Activated T-cell treated with anti-CD3 and anti-CD28 coated beads, Interleukin-2, amount 50 U/mL, for 48 hours (primary cell): ENCODE data around the gene CCDC92.
A peak's percentile ranks its signal among the peaks of the same experiment; 100 is the strongest.
"Not testable (repeated sequence)": the region's sequence is repeated elsewhere in the genome, so short reads cannot be mapped to it uniquely, and the experiment has no call there.

Experiments used
- DNase-seq, 2 experiments: peaks; one replicate each; pipeline ENCODE4 v3.0.0-alpha.2; 2020

CCDC92 gene

DNA sequence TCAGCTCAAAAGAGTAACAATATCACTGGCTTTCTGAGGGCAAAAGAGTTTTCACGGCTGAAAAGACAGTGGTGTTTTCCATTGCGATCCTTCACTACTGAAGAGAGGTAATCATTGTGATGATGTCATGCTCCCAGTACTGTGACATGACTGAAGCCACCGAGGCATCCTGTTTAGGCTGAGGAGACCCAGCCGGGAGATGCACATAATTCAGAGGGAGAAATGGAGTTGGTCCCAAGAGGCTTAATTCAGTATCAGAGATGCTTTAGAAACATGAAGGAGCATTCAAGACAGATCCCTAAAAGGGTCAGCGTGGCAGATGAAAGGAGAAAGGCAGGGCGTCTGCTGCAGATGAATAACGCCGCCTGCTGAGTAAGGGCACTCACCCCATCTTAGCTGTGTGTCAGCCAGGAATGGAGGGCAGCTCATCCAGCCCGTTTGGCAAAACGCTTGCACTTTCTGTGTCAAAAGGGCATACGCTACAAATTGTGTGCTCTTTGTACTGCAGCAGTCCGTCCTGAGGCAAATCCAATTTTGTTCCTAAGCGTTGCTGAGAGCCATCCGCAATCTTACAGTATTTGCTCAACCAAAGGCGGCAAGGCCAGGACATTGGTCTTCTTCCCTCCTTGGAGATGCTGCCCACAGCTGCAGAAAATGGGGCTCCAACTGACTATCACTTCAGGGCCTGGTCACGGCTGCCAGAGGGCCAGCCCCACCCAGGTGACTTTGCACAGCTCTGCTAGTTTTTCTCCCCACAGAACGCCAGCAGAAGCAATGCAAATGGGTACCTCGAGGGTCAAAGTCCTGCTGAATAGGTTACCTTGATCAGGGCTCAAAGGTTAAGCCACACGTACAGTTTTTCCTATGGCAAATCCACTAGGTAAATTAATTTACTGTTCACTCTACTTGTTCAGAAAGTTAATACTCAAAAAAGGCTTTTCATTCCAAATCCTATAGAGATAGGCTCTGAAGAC is 23.5 kb downstream of the CCDC92 start:
- no peak for DNase-seq

DNA sequence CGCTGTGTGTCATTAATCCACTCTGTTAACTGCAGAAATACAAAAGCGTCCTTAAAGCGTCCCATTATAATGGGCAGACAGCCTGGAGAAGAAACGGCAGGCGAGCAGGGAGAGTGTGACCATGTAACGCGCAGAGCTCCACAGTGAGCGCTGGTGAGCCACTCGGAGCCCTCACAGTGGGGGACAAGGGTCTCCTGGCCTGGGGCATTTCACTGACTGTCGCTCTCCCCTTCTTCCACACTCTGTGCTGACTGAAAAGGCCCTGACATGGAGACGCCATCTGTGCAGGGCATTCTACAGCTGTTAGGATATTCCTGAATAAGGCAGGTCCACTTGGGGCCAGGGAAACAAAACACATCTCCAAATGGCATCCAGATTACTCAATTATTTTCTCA is 24.2 kb downstream of the CCDC92 start:
- DNase-seq, result no peak

DNA sequence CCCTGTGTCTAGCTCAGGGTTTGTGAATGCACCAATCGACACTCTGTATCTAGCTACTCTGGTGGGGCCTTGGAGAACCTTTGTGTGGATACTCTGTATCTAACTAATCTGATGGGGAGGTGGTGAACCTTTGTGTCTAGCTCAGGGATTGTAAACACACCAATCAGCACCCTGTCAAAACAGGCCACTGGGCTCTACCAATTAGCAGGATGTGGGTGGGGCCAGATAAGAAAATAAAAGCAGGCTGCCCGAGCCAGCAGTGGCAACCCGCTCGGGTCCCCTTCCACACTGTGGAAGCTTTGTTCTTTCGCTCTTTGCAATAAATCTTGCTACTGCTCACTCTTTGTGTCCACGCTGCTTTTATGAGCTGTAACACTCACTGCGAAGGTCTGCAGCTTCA is 25.1 kb downstream of the CCDC92 start:
- DNase-seq, result not testable (repeated sequence)

DNA sequence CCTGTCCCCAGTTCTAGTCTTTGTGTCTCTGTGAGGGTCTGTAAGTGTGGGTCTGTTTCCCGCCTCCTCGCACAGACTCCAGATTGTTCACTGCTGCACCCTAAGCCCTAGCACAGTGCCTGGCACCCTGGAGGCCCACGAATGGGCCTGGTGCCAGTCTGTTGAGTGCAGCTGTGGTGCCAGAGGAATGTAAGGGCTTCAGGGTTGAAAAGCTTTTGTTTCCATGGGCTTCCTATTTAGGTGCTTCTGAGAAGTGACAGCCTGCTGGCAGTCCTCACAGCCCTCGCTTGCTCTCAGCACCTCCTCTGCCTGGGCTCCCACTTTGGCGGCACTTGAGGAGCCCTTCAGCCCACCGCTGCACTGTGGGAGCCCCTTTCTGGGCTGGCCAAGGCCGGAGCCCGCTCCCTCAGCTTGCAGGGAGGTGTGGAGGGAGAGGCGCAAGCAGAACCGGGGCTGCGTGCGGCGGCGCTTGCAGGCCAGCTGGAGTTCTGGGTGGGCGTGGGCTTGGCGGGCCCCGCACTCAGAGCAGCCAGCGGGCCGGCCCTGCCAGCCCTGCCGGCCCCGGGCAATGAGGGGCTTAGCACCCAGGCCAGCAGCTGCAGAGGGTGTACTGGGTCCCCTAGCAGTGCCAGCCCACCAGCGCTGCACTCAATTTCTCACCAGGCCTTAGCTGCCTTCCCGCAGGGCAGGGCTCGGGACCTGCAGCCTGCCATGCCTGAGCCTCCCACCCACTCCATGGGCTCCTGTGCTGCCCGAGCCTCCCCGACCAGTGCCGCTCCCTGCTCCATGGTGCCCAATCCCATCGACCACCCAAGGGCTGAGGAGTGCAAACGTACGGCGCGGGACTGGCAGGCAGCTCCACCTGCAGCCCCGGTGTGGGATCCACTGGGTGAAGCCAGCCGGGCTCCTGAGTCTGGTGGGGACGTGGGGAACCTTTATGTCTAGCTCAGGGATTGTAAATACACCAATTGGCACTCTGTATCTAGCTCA is 25.8 kb downstream of the CCDC92 start:
- DNase-seq, result not testable (repeated sequence)

DNA sequence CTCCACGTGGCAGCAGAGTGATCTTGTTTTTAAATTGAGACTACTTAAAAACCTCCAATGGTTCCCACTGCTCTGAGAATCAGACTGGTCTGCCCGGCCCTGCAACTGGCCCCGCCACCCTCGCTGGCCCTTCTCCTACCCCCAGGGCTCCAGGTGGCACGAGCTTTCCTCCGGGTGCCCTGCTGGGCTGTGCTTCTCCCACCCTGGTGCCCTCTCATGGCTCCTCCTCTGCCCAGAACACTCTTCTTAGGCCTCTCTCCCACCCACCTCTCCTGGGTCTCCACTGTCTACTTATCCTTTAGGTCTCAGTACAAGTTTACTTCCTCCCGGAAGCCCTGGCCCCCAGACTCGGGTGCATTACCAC is 26.5 kb downstream of the CCDC92 start:
- DNase-seq, result no peak

DNA sequence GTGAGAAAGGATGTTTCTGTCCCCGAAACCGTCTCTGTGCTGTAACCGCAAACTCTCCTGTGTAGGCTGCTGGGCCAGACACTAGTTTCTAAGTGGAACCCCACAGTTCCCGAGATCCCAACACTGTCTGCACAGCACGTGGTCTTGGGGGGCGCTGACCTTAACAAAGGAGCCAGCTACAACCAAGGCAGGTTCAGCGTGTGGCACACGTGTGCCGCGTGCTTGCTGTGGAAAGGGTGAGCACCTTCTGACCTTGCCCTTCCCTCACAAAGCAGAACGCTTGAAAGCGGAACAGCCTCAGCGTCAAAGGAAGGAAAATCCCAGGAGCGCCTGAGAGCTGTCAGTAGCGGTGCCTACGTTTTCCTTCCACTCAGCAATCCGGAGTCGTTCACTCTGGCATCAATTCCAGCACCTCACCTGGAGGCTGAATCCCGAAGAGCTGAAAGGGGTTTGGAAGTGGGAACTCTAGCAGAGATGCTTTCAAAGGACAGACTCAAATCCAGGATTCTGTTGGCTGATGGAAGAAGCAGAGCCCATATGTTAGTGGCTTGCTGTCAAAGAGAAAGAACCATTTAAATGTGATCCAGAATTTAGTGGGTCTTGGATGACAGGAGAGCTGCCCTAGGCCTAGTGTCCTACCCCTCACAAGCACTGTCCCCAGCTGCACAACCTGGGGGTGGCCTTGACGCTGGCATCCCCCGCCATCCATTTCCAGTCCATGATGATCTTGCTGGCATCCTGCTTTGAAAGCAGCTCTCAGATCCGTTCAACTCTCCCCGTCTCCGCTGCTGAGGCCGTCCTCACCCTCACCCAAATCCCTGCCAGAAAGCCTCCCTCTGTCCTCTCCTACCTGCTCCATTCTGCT is 27.1 kb downstream of the CCDC92 start:
- no peak for DNase-seq

DNA sequence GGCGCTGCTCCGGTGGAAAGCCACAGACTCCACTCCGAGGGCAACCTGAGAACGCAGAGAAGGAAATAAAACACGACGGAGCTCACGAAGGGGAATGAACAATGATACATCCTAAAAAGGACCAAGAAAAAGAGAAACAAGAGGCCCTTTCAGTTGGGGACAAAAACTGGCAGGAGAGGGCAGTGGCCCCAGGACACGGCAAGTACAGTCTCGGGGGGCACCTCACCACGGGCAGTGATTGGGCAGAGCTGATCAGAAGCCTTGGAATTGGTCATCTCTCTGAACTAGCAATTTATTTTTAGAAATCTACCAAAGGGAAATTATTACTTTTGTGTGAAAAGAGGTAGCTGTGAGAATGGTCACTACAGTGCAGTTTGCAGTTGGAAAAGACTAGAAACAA is 27.9 kb downstream of the CCDC92 start:
- DNase-seq, result no peak

DNA sequence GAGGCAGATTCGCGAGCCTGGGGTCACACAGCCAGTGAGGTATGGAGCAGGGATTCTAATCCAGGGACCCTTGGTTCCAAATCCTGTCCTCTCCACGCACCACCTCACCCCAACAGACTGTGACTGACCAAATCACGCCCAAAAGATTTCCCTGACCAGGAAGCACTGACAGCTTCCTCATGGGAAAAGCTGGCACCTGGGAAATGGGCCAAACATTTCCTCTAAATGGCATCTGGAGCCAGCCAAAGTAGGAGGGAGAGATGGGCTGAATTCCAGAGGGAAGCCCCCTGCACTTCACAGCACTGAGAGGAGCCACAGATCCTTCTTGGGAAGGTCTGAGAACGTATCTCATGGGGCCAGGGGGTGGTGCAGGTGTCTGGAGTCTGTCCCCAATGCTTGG is 28.8 kb downstream of the CCDC92 start:
- DNase-seq, result no peak

DNA sequence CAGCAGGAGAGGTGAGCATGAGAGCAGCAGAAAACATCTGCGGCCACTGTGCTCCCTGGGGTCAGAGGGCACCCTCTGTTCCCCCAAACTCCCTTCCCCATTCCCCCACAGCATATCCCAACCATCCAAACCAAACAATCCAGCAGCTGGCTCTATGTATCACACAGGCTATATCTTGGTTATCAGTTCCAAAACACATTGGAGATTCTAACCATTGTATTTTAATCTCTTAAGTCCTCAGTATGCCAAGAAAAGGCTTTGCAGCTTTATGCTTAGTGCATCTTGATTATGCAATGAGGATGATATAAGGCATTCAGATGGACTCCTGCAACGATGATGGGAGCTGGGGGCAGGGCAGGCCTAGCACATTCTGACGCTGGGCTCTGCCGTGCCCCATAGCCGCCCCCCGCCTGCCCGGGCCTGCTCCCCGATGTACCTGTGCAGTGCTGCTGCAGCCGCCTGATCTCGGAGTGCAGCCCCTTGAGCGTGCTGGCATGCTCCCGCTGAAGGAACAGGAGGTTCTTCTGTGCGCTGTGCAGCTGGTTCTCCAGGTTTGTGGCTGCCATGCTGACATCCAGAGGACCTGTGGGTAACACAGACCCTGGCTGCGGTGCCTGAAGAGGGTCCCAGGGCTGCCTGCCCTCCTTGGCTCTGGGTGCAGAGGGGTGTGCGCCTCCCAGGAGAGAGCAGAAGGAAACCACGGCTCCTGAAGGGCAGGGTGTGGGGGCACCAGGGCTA is 29.6 kb downstream of the CCDC92 start:
- DNase-seq, result no peak

DNA sequence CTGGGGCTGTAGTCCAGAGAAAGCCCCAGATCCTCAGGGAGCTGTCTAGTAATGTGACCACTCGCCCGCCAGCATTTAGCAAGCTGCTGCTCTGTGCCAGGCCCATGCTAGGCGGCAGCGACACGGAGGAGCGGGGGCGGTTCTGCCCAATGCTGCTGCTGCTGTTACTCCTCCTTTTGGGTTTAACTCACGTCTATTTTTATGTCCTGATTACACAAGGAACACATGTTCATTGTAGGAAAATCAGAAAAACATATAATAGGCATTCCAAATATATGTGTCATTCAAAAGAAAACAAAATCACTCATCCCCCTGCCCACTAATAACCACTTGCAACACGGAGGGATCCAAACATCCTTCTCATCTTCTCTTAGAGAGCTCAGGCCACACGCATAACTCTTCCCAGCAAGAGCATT is 30.4 kb downstream of the CCDC92 start:
- DNase-seq, result no peak

DNA sequence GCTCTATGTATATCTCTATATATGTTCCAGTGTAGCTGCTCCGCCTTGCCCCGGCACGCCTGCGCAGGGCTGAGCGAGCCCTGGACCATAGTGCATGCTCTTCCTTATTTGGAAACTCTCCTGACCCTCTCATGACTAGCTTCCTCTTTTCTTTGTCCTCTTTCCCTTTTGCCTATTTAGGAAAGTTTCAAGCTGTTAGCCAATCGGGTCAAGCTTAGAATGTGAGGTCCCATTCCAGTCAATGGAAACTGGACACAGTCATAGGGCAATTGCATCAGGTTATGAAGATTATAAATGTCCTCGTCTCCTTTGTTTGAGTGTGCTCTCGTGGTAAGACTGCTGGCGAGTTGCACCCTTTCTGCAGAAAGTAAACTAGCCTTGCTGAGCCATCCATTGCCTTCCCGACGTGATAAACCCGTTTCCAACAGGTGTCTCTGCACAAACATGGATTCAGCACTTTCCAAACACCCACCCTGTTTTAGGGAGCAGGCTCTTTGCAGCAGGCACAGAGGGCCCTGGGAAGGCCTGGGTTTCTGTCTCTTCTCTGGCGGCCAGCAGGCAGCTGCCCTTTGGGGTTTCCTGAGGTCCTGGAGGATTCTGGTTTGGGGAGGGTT is 30.9 kb downstream of the CCDC92 start:
- peak in 1 of 2 experiments; percentile 1 for DNase-seq

DNA sequence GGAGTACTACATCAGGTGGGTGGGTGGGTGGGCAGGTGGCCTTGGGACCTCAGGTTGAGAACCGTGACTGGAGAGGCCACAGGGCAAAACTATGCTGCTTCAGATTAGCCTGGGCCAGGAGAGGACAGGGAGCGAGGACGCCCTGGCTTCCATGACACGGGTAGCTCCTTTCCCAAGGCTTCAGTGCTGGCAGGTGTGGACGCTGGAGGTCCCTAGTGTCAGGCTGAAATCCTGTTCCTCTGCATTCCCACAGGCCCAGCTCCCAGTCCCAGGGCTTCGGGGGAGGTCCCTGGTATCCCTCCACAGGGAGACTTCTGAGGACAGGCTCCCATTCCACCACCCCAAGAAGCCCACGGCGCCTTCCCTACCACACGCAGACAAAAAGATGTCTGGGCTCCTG is 31.6 kb downstream of the CCDC92 start:
- DNase-seq, result peak in 1 of 2 experiments; percentile 8

DNA sequence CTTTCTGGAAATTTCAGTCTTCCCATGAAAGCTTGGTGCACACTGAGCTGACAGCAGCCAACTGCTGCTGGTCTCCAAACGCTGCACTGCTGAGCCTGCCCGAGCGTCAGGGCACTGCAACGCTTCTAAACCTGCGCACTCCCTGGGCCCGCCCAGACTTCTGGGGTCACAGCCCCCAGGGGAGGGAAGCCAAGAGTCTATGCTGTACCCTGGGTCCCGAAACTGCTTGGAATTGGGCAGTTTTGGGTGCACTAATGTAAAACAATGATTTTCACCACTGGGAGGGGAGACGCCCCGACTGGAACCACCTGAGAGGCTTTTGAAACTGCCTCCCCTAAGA is 32.0 kb downstream of the CCDC92 start:
- no peak for DNase-seq

DNA sequence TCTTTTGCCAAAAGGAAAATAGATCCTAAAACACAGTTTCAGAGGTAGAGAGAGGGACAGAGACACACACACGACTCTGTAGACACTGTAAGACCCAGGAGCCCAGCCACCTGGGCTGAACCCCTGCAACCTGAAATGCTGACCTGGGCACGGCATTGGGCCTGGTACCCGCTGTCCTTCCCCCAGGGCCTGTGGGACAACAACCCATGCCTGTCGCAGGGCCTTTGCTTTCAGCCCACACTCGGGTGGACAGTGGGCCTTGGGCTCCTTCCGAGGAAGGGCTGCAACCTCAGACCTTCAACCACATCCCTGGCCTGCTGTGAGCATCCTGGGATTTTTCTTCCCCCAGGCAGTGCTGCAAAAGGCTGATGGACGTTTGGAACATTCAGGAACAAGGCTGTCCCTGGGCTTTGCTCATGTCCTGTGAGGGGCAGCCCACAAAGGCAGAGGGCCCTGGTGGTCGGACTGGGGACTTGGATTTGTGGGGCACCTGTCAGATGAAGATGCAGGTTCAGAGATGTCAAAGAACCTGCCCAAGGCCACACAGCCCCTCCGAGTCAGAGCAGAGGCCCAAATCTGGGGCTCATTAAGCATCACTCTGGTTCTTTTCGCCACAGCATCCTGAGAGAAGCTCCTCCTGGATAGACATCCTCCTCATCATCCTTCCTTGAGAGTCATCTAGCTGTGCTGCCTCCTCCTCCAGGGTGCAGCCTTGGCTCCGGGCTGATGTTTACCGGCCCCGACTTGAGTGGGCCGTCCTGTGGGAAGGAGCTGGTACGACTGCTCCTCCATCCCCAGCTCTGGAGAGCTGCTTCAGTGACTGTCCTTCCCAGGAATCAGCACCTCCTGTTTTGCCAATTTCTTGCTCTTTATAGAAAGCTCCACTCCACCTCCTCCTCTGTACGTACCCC is 32.7 kb downstream of the CCDC92 start:
- DNase-seq, result no peak

DNA sequence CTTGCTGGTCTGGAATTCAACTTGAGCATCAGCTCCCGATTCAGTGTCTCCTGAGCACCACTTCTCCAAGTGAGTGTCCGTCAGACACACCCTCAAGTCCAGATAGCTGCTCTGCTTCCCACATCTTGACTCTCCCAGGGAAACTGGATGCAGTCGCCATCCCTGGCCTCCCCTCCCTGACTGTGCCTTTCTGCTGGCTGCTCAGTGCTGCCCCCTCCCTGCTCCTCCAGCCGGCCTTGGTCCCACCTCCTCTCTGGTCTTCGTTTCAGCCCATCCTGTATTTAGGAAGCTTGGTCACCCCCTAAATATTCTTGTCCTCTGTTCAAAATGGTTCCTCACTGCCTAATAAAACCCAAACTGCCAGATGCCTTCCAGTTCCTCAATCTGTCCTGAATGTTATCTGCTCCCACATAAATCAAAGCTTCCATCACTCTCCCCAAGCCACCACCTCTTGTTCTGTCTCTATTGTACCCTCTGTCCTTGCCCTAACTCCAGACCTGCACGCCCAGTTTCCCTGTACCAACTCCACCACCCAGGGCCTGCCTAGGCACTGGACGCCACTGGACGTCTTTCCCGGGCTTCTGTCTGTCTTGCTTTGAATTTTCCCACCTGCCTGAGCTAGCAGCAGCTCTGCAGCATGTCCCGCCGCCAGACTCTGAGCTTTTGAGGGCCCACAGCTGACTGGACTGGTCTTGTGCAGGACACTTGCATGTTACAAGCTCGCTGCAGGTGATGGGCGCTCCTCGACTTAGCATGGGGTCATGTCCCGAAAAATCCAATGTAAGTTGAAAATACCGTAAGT is 33.8 kb downstream of the CCDC92 start:
- DNase-seq, result peak; percentile 39

DNA sequence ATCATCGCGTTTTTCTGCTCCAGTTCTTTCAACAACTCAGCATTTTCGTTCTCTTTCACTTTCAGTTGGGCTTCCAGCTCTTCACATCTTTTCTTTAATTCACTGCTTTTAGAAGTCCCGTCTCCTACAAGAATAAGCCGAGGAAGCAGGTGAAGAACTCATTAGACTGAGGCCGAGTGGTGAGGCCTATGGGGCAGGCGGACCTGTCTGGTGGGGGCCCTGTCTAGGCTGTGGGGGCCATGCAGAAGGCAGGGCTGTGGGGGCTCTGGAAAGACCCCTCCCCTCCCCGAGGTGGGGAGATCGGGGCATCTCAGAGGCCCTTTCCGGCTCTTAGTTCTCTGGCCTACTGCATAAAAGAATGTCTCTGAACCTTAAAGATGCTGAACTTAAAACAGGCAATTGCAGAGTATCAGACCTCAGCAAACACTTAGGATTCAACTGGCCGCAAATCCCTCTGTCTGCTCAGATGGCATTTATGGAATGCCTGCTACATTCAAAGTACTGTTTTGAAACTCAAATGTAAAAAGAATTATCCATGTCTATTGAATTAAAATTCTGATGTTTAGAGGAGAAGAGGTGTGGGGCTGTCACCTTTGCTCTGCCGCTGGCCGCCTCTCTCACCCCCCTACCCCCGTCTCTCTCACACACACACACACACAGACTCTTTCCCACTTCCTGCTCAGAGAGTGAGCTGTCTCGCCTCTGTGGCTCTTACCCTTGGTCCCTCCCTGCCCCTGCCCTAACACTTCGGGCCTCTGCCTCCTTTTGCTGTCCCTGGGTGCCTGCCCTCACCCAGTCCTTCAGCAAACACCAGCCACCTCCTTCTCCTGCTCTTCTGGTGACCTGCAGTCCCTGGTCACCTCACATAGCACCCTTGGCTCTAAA is 34.7 kb downstream of the CCDC92 start:
- peak; percentile 62 to 68 for DNase-seq

DNA sequence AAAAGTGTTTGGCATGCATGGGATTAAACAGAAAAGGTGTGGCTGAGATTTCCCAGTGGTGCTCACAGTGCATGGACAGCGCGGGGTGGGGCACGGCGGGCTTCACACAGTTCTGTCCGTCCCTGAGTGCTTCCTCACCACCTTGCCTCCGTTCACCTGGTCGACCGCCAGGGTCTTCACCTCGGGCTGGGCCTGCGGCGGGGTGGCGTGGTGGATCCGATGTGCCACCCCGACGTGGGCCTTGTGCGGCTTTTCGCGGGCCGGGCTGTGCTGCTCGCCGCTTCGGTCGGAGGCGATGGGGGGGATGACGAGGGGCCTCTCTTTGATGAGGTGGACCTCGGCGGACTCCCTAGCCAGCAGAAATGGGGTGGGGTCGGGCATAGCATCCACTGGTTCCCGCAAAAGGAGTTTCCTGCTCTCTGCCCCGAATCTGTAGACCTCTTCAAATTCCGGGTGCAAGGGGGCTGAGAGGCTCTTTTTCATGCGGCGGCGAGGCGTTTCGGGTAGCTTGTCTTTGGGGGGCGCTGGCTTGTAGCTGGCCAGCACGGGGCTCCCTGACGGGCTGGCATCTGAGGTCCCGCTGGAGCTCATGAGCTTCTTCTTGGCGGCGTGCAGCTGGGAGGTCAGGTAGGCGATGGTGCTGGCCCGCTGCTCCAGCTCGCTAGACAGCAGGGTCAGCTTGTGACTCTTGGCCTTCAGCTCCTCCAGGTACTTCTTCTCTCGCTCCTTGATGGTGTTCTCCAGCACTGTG is 35.5 kb downstream of the CCDC92 start:
- peak in 1 of 2 experiments; percentile 26 for DNase-seq

DNA sequence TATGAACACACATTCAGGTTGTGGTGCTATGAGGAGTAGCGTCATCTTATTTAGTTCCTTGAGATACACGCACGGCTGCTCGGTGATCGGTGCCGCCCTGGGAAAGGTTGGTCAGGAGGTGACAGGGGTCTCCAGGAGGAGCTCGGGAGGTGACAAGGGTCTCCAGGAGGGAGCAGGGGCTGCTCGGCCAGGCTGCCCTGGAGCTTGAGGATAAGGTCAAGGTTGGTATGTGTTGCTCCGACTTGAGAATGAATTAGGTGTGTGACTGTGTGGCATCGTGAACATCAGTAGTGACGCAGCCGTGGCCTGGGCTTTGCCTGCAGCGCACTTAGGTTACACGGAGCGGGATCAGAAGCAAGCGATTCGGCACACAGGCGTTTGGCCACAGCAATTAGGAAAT is 36.2 kb downstream of the CCDC92 start:
- no peak for DNase-seq
